ENCODE data around the gene ANKRD24. TPM values are rescaled to one million over a fixed set of nuclear protein-coding genes. Genes with fewer than 3 reads are reported as not detected.

ANKRD24 gene
- polyA plus RNA-seq, 1 of the 3 experiments (the other 2 are of a cell fraction) = 0.87 TPM

DNA sequence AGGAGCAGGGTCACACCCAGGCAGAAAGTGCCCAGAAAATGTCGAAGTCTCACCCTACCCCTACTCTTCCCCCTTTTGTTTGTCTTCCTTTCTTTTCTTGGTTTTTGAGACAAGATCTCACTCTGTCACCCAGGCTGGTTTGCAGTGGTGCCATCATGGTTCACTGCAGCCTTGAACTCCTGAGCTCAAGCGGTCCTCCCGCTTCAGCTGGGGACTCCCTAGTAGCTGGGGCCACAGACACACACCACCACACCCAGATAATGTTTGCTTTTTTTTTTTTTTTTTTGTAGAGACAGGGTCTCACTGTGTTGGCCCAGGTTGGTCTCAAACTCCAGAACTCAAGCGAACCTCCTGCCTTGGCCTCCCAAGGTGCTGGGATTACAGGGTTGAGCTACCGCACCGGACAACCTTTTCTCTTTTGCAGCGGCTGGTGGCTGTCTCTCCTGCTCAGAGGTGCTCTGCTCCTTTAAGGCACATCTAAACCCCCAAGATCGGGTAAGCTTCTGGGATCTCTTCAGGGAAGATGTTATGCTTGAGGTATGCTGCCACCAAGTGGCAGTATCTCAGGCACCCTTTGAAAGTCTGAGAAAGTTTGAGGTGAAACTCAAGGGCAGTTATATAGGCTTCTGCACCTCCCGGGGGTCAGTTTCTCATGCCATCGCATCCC is 24.5 kb downstream of the ANKRD24 start:
- DNase-seq = no peak
- Histone ChIP-seq H3K27ac (ENCODE audit: low read depth in 2 of 2, low read length in 1 of 2) (no peak overlapping the region), H3K27me3 (ENCODE audit: insufficient read depth) (peaks cover 12% of the 10 kb centered on the region), H4K20me1 (ENCODE audit: insufficient read depth) (no peaks in the 10 kb centered on the region), H3F3A (replicated peaks; ENCODE audit: insufficient read depth) (no peaks in the 10 kb centered on the region), H3K36me3 (replicated peaks in 1 of 2; ENCODE audit: control insufficient read depth in 1 of 2, insufficient read depth in 2 of 2, low read length in 1 of 2) (no peaks in the 10 kb centered on the region), H3K4me2 (no peak overlapping the region), H3K9me2 (no peaks in the 10 kb centered on the region), H3K4me1 (ENCODE audit: control insufficient read depth in 1 of 2, insufficient read depth in 2 of 2, low read depth in 1 of 2, low read length in 1 of 2) (no peaks in the 10 kb centered on the region), H3K79me2 (ENCODE audit: insufficient read depth) (no peaks in the 10 kb centered on the region), H3K9me3 (no peaks in the 10 kb centered on the region), H3K9ac (no peak overlapping the region), H2AFZ (ENCODE audit: low read depth) (no peak overlapping the region), H3K4me3 (ENCODE audit: low read depth in 2 of 2, low read length in 1 of 2) (no peak overlapping the region)
- WGBS (ENCODE audit: low lambda C conversion rate) = 76% methylated on average over 8 of the region's 10 CpGs
- ChIA-PET POLR2A (interaction anchor here (0.9 kb wide), 1 partner anchor 219 kb away, joined by 4 read pairs; no protein-coding TSS in a partner anchor), CTCF (interaction anchor here (0.5 to 2.3 kb wide), 10 partner anchors 10 to 1268 kb away, joined by 3 to 10 read pairs (median 6); no protein-coding TSS in a partner anchor)
- TF ChIP-seq, protein P1, sequence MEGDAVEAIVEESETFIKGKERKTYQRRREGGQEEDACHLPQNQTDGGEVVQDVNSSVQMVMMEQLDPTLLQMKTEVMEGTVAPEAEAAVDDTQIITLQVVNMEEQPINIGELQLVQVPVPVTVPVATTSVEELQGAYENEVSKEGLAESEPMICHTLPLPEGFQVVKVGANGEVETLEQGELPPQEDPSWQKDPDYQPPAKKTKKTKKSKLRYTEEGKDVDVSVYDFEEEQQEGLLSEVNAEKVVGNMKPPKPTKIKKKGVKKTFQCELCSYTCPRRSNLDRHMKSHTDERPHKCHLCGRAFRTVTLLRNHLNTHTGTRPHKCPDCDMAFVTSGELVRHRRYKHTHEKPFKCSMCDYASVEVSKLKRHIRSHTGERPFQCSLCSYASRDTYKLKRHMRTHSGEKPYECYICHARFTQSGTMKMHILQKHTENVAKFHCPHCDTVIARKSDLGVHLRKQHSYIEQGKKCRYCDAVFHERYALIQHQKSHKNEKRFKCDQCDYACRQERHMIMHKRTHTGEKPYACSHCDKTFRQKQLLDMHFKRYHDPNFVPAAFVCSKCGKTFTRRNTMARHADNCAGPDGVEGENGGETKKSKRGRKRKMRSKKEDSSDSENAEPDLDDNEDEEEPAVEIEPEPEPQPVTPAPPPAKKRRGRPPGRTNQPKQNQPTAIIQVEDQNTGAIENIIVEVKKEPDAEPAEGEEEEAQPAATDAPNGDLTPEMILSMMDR (IDR thresholded peaks at IDR 0.05) = peak; percentile 53
- TF ChIP-seq JUND (IDR thresholded peaks at IDR 0.05) = no peak

DNA sequence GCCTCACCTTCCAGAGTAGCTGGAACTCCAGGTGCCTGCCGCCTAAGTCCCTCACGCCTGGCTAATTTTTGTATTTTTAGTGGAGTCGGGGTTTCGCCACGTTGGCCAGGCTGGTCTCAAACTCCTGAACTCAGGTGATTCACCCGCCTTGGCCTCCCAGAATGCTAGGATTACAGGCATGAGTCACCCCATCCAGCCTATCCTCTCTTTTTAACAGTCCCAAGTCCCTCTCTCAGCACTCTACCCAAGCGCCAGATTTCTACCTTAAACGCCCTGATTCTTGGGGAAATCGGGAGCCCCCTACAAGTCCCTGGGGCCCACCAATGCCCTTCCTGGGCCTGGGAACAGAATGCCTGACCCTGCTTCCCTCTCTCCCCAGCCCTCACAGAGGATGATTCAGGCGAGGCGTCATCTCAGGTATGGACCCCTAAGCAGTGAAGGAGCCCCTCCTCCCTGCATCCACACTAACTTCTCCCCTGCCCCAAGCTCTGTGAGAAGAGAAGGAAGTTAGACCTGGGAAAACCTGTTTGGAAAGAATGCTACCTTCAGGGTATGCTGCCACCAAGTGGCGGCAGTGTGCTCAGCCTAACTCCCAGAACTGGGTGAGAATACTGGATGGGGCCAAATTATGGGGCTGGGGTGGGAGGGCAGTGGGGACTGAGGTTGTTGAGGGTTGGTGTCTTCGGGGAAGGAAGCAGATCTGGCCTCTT is 26.1 kb downstream of the ANKRD24 start:
- no peaks in the 10 kb centered on the region for H3K9me2 ChIP-seq
- no peak overlapping the region for H3K27ac ChIP-seq (ENCODE audit: low read depth in 2 of 2, low read length in 1 of 2)
- H3K79me2 ChIP-seq (ENCODE audit: insufficient read depth) = no peaks in the 10 kb centered on the region
- no peaks in the 10 kb centered on the region for H3K36me3 ChIP-seq (replicated peaks in 1 of 2; ENCODE audit: control insufficient read depth in 1 of 2, insufficient read depth in 2 of 2, low read length in 1 of 2)
- H3K4me3 ChIP-seq (ENCODE audit: low read depth in 2 of 2, low read length in 1 of 2) = no peak overlapping the region
- H3K9ac ChIP-seq = no peak overlapping the region
- no peaks in the 10 kb centered on the region for H3F3A ChIP-seq (replicated peaks; ENCODE audit: insufficient read depth)
- H2AFZ ChIP-seq (ENCODE audit: low read depth) = no peak overlapping the region
- H4K20me1 ChIP-seq (ENCODE audit: insufficient read depth) = no peaks in the 10 kb centered on the region
- H3K4me1 ChIP-seq (ENCODE audit: control insufficient read depth in 1 of 2, insufficient read depth in 2 of 2, low read depth in 1 of 2, low read length in 1 of 2) = no peaks in the 10 kb centered on the region
- no peak overlapping the region for H3K4me2 ChIP-seq
- DNase-seq = peak; percentile 68
- no peak for TF ChIP-seq FOXM1 (IDR thresholded peaks at IDR 0.05; ENCODE audit: low read depth)
- TF ChIP-seq, protein P1 (IDR thresholded peaks at IDR 0.05) = peak; percentile 55
- TF ChIP-seq MEF2A (IDR thresholded peaks at IDR 0.05; ENCODE audit: borderline replicate concordance, low read depth) = no peak
- TF ChIP-seq POLR2AphosphoS5 (IDR thresholded peaks at IDR 0.05; ENCODE audit: low read depth, low read length) = no peak
- TF ChIP-seq, protein P2, sequence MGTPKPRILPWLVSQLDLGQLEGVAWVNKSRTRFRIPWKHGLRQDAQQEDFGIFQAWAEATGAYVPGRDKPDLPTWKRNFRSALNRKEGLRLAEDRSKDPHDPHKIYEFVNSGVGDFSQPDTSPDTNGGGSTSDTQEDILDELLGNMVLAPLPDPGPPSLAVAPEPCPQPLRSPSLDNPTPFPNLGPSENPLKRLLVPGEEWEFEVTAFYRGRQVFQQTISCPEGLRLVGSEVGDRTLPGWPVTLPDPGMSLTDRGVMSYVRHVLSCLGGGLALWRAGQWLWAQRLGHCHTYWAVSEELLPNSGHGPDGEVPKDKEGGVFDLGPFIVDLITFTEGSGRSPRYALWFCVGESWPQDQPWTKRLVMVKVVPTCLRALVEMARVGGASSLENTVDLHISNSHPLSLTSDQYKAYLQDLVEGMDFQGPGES (IDR thresholded peaks at IDR 0.05; ENCODE audit: low read depth, low read length) = no peak
- TF ChIP-seq RCOR1 (IDR thresholded peaks at IDR 0.05; ENCODE audit: low read length) = no peak
- TF ChIP-seq RXRA (IDR thresholded peaks at IDR 0.05; ENCODE audit: borderline replicate concordance, low read depth) = no peak
- TF ChIP-seq FOSL2 (IDR thresholded peaks at IDR 0.05; ENCODE audit: borderline replicate concordance, low read depth) = peak; percentile 46; the same call in 1 of the 2 replicates
- no peak for TF ChIP-seq FOXJ3 (CRISPR knock-in tag; IDR thresholded peaks at IDR 0.05)
- no peak for TF ChIP-seq USF1 (IDR thresholded peaks at IDR 0.05; ENCODE audit: borderline replicate concordance, low read depth)
- no peak for TF ChIP-seq RFX5 (IDR thresholded peaks at IDR 0.05; ENCODE audit: low read length)
- TF ChIP-seq GATA2 (CRISPR knock-in tag; IDR thresholded peaks at IDR 0.05) = no peak
- TF ChIP-seq EZH2phosphoT487 (IDR thresholded peaks at IDR 0.05; ENCODE audit: borderline replicate concordance, low read depth) = no peak
- TF ChIP-seq EP300 (IDR thresholded peaks at IDR 0.05; ENCODE audit: borderline replicate concordance in 1 of 2, low read depth in 1 of 2, low read length in 1 of 2) = no peak
- TF ChIP-seq SMC3 (IDR thresholded peaks at IDR 0.05; ENCODE audit: low read depth, low read length) = no peak
- TF ChIP-seq JUND (IDR thresholded peaks at IDR 0.05) = no peak
- no peak for TF ChIP-seq RAD21 (IDR thresholded peaks at IDR 0.05; ENCODE audit: low read length)
- H3K9me3 ChIP-seq = no peaks in the 10 kb centered on the region
- H3K27me3 ChIP-seq (ENCODE audit: insufficient read depth) = peaks cover 14% of the 10 kb centered on the region
- CTCF ChIA-PET = interaction anchor here (0.7 to 2.3 kb wide), 10 partner anchors 9 to 223 kb away, joined by 3 to 10 read pairs (median 6); partner anchors contain the start of gene CREB3L3
- POLR2A ChIA-PET = no interaction called here
- WGBS (ENCODE audit: low lambda C conversion rate) = 26% methylated on average over 13 of the region's 13 CpGs

Data from SK-N-SH (cell line).